Stimulated activated CD8-positive, alpha-beta memory T cell treated with anti-CD3 and anti-CD28 coated beads, Interleukin-4, amount 100 ng/mL, for 48 hours (primary cell): ENCODE measurements around the gene EIF2S3.
"Not testable (repeated sequence)": the region's sequence is repeated elsewhere in the genome, so short reads cannot be mapped to it uniquely, and the experiment has no call there.

Experiments used
- DNase-seq: peaks from one replicate; pipeline ENCODE4 v3.0.0-alpha.2; 2020

EIF2S3 gene

DNA sequence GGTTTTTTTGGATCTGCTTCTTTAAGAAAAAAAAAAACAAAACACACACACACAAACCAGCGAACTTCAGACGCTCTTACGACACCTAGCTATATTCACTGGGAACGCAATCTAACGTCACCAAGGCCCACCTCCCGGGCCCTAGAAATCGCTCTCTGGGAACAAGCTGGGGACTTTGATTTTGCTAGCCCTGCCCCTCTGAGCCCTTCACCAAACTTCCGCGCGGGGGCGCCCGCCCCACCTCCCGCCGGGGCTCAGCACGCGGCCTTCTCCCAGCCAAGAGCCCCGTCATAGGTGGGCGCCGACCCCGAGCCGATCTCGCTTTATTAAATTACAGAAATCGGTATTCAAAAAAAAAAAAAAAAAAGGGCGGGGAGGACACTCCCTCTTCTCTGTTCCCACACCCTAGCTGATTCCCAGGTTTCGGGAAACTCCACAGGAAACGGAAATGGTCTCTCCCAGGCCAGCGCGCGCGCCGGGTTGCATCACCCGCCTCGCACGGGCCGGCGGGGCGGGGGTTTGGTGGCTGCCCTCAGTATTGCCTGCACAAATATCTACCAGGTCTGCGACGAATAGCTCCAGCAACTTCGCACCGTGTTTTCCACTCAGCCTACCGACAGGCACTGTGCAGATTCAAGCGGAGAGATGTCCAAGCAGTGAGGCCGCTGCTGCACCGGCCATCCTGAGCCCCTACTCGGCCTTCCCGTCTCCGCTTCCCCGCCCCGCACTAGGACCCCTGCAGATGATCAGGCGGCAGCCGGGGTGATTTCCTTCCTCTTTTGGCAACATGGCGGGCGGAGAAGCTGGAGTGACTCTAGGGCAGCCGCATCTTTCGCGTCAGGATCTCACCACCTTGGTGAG is at the start of gene EIF2S3:
Gene EIF2S3 (plus strand): TSS at position 775 of the 861 bp plus-strand sequence. CDS start 13 bp downstream, at position 788.
- peak; percentile 83 for DNase-seq

DNA sequence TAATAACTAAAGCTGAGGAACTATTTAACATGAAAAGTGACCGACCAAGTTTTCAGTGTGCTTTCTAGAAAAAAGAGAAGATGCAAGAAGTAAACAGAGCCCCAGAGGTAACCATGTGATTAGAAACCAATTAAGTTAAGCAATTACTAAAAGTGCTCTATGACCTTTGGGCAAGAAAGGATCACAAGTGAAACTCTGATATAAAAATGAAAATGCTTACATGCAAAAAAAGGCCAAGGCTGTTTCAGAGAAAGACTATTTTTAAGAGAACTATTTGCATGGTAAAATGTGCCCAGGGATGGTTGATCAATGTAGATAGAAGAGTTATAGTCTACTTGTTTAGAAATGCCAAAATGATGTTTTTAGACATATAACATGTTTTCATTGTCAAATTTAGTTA is 49.7 kb upstream of the EIF2S3 start:
- DNase-seq = no peak

DNA sequence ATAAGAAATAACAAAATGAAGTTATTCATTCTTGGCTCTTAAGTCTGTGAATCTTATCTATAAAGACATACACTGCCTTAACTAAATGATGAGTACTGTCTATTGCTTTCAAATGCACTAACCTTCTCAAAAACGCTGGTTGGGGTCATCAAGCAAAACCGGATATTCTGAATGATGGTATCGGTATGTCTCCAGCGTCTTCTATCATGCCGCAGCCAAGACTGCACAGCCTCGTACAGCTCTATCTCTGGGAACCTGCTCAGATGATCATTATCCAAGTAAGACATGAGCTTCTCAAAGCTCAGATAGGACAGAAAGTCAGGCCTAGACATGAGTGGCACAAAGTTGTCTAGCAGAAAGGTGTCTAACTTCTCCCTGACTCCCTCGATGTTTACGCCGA is 48.9 kb upstream of the EIF2S3 start:
- DNase-seq = no peak

DNA sequence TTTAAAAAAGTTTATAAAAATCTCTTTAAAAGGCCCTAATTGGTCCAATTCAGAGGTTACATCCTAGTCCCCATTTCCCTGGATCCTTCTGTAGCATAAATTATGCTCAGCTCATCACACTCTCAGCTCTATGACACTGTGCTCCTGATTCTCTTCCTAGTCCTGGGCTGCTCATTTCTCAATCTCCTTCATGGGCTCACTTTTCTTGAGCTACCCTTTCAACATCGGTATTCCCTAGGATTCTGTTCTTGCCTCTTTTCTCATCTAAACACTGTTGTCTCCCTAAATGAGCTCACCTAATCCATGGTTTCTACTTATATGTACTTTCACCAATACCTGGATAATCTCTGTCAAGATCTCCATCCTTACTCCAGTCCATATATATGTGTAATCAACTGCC is 42.5 kb upstream of the EIF2S3 start:
- DNase-seq = no peak

- peak; percentile 62 for DNase-seq
These were observed 40.3 kb upstream of the EIF2S3 start for GRCh38 chrX:24014388-24015018.

GRCh38 chrX:24017674-24018073 is 37.1 kb upstream of the EIF2S3 start:
- no peak for DNase-seq

DNA sequence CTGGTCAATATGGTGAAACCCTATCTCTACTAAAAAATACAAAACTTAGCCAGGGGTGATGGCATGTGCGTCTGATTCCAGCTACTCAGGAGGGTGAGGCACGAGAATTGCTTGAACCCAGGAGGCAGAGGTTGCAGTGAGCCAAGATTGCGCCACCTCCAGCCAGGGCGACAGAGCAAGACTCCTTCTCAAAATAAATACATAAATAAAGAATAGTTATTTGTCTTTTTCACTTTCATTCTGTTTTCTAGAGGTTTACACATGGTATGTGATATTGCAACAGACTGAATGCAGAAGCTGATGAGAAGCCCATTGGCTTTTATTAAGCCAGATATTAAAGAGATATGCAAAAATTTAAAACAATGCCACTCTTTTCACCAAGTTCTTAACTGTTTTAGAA is 35.9 kb upstream of the EIF2S3 start:
- no peak for DNase-seq

GRCh38 chrX:24019448-24019847 is 35.3 kb upstream of the EIF2S3 start:
- DNase-seq = no peak

DNA sequence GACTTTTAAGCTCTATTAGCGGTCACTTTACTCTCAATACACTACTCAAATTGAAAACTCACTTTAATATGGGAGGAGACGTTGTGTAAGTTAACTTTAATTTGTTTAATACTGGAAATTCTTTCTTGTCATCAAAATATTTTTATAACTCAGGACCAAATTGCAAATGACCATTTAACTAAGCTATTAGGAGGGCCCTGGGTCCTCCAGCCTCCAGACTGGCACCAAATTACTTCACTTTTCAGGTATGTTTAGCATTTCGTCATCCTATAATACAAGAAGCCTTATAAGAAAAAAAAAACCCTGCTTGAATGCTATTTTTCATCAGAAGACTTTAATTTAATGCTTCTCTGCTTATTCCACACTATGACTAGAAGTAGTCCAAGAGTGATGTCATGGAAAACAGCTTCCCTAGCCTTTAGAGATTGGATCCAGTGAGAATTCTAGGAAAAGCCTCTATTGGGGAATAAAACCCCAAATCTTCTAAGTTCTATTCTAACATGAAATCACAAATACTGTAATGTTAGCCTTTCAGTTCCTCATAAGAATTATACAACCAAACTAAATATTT is 34.4 kb upstream of the EIF2S3 start:
- no peak for DNase-seq

DNA sequence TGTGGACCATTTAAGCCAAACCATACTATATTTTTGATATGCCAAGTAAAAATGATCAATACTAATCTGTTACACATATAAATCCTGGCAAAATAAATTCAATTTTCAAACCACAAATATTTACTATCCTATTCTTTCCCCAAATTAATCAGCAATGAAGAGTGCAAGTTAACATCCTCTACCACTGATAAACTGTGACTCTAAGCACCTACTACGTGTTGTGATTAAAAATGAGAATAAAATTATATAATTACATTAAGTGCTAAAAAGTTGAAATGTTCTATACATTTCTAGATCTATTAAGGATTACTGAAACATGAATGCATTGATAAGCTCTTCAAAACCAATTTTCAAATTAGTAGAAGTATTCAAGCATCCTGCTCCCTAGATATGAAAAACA is 31.2 kb upstream of the EIF2S3 start:
- no peak for DNase-seq

- no peak for DNase-seq
These were observed 30.6 kb upstream of the EIF2S3 start for GRCh38 chrX:24023972-24024669.

DNA sequence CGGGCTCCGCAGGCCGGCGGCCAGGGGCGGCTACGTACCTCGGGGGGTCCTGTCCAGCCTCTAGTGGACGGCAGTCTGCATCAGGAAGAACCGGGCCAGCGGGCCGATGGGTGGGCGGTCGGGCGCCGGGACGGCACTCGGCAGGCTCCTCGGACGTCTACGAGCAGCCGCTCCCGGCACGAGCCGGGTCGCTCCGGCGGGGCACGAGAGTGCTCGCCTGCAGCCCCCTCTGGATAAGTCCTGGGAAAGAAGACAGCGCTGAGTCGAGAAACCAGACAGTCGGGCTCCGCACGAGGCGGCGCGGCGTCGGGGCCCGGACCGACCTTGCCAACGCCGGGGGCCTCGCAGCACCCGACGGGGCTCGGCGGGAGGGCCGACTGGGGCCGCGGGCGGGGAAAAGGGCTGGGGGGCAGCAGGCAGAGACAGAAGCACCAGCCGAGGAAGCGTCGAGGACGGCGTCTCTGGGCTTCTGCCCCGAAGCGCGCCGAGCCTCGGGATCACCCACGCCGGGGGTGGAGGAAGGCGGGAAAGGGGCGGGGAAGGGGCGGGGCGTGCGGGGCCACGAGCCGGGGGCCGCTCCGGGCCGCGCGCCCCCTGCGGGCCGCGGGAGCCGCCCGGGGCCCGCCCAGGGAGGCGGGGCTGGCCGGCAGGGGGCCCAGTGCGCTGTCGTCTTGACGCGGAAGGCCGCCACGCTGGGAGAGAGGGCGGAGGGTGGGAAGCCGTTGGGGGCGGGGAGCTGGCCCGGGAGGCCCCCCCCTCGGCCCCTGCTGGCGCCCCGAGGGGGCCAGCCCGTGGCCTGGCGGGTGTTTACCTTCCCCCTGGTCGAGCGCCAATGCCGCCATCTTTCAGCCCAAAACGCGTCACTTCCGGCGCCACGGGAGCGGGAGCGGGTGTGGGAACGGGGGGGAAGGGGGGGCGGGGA is 29.7 kb upstream of the EIF2S3 start:
- peak; percentile 84 for DNase-seq

GRCh38 chrX:24025741-24026403 is 28.9 kb upstream of the EIF2S3 start:
- no peak for DNase-seq

- no peak for DNase-seq
These were observed 28.3 kb upstream of the EIF2S3 start for GRCh38 chrX:24026432-24026831.

DNA sequence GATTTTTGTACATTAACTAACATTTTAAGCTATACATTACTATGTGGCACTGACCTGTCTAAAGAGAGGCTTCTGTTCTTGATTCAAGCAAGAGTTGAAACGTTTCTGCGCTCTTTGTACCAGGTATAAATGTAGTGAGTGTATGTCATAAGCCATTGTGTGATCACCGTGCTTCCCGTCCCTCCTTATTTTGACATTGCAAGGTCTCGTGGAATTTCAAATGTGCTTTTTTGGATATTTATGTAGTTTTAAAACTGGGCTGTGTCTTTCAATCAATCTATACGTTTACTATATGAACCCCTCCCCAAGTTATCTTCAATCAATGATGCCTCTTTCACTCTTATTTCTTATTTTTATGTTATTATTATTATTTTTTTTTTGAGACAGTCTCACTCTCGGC is 27.7 kb upstream of the EIF2S3 start, which contains the start of gene KLHL15:
Gene KLHL15 (minus strand): TSS at position 101 of the 400 bp plus-strand sequence. CDS start 20,493 bp downstream, outside the sequence.
- no peak for DNase-seq

GRCh38 chrX:24027985-24028384 is 26.8 kb upstream of the EIF2S3 start:
- no peak for DNase-seq

DNA sequence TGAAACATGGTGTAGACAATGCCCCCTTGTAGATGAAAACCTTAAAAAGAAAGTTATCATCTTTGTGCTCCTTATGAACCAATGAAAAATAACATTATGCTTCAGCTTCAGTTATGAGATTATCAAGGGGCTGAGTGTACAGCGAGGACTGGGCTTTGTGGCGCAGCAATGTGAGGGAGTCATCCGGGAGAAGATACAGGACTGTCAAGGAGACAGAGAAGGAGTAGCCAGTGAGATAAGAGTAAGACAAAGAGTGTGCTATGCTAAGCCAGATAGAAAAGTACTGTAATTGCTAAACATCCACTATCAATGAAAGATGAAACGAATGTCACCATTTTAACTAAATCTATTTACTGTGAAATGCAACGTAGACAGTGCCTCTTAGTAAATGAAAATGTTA is 24.2 kb upstream of the EIF2S3 start:
- DNase-seq = no peak

GRCh38 chrX:24034485-24034884 is 20.3 kb upstream of the EIF2S3 start:
- no peak for DNase-seq

GRCh38 chrX:24037729-24038128 is 17.0 kb upstream of the EIF2S3 start:
- DNase-seq = no peak

- DNase-seq = not testable (repeated sequence)
These were observed 8.7 kb upstream of the EIF2S3 start for GRCh38 chrX:24046060-24046459.

- DNase-seq = not testable (repeated sequence)
These were observed 5.1 kb upstream of the EIF2S3 start for GRCh38 chrX:24049643-24050042.
